ENCODE results near the gene CCDC9B. TPM values are rescaled to one million over a fixed set of nuclear protein-coding genes. Genes with fewer than 3 reads are reported as not detected.
A peak's percentile ranks its signal among the peaks of the same experiment; 100 is the strongest.

Gene CCDC9B
- 169 TPM for total RNA-seq
- long read RNA-seq, full-length matches to known transcripts = 10 of 30 reads
- long read RNA-seq, partial matches to known transcripts = 13 of 30 reads
- long read RNA-seq, other reads (novel, unspliced or antisense) = 7 of 30 reads

DNA sequence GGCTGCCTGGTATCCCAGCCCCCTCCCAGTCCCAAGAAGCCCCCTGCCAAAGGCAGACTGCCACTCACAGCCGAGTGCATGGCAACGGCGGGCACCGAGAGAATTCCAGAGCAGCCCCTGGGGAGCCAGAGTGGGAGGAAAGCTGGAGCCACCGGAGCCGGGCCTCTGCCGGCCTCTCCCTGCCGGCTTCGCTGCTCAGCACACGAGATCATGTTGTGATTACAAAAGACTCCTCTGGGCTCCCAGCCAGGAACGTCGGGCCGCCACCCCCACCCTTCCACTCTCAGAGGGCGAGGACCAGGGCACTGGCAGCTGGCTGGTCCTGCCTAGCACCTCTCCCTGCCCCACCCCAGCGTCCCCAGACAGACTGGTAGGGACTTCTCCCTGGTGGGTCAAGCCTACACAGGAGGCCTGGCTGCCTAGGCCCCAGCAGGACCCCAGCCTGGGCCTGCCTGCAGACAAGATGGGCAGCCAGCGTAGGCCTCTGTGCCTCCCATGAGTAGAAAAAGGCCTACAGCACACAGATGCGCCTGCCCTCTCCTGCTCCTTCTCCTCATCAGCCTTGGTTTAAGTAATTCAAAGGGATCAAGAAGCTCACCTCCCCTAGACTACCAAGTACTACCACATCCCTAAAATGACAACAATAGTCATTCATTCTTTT lies at the start of gene CCDC9B:
Gene CCDC9B (minus strand): TSS at position 200 of the 661 bp plus-strand sequence. CDS start 120 bp downstream, at position 80.
- intact Hi-C loops (cut with micrococcal nuclease) = no loop called here
- DNase-seq = peak; percentile 92
- ATAC-seq = peak; percentile 74

DNA sequence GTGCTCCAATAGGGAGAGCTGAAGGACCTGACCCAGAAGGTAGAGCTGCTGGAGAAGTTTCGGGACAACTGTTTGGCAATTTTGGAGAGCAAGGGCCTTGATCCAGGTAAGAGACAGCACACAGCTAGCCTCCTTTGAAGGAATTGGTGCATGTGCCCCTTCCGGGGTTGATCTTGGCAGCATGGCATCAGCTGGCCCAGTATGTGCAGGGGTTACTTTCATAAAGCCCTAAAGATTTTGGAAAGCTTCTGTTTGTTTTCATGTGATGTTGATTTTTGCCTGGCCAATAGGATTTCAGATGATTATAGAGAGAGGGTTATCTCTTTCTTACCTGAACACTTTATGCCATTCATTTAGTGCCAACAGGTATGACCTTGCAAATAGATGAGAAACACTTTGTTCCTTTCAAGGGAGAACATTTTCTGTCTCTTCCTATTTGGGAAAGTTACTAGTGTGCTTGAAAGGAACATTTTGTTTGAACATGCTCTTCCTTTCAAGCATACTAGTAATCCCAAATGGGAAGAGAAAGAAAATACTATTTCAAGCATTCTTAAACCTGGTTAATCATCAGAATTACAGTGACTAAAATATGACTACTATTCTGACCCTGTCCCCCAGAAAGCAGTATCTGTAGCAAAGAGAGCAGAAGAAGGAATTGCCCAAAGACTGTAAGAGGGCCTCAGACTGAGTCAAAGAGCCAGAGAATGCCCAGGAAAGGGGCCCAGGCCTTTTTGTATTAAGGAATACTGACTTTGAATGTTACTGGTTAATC lies 49.3 kb upstream of the CCDC9B start:
- DNase-seq (no peak), ATAC-seq (no peak)
- intact Hi-C loops (cut with micrococcal nuclease) = no loop called here

DNA sequence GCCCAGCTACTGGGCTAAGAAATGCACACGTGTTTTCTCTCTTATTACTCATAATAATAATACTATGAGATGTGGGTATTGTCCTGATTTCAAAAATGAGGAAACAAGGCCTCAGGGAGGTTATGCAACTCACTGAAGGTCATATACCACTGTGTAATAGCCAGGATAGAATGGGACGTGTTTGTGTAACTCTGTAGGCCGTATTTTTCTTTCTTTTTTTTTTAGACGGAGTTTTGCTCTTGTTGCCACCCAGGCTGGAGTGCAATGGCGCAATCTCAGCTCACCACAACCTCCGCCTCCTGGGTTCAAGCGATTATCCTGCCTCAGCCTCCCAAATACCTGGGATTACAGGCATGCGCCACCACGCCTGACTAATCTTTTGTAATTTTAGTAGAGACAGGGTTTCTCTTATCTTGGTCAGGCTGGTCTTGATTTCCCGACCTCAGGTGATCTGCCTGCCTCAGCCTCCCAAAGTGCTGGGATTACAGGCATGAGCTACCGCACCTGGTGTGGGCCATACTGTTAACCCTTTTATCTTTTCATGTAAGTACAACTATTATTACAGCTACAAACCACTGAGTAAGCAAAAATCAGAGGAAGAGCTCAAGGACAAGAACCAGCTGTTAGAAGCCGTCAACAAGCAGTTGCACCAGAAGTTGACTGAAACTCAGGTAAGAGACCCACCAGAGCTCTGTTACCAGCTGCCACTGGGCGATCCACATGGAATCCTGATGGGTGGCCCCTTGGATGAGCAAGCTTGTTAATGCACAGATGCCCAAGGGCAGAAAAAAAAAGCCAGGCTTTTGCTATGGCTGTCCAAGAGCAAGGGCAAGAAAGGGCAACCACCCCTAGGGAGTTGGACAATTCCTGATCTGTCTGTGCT lies 48.4 kb upstream of the CCDC9B start:
- ATAC-seq = peak; percentile 57
- no peak for DNase-seq
- intact Hi-C loops (cut with micrococcal nuclease) = no loop called here

DNA sequence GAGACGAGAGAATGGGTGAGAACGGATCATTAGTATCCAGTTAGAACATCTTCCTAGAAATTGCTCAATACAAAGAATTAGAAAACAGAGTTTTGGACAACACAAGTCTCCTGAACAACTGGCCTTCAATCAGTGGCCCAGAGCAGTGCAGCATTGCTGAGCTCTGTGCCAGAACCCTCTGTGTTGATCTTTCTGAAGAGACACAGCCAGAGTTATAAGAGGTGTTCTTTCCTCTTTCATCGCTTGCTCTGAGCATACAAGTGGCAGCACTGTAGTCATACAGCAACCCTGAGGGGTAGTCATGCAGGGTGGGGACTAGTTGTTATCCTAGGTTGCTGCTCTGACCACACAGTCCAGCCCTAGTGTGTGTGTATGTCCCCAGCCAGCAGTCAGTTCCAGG lies 45.7 kb upstream of the CCDC9B start:
- DNase-seq (no peak), ATAC-seq (no peak)
- intact Hi-C loops (cut with micrococcal nuclease) = no loop called here

- peak; percentile 93 for DNase-seq
- peak; percentile 97 for ATAC-seq
- intact Hi-C loops (cut with micrococcal nuclease) = no loop called here
These were observed 42.1 kb upstream of the CCDC9B start, which contains the start of gene KNSTRN for GRCh38 chr15:40382580-40383456. Gene KNSTRN, plus strand, starts transcription at chr15:40382721. Its CDS starts 115 bp downstream, at chr15:40382836.

- ATAC-seq (no peak), DNase-seq (no peak)
- intact Hi-C loops (cut with micrococcal nuclease) = no loop called here
These were observed 41.2 kb upstream of the CCDC9B start for GRCh38 chr15:40381818-40382529.

DNA sequence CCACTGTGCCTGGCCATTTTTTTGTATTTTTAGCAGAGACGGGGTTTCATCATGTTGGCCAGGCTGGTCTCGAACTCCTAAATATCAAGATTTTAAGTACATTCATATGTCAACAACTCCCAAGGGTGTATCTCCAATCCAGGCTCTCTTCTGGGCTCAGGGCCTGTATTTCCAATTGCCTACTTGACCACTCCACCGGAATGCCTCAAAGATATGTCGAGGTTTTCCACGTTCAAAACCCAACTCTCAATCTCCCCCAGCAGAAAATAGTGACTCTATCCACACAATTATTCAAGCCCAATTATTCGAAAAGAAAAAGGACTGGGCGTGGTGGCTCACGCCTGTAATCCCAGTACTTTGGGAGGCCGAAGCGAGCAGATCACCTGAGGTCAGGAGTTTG lies 39.9 kb upstream of the CCDC9B start:
- intact Hi-C loops (cut with micrococcal nuclease) = no loop called here
- no peak for ATAC-seq
- DNase-seq = no peak

- ATAC-seq (peak; percentile 71), DNase-seq (peak; percentile 45)
- intact Hi-C loops (cut with micrococcal nuclease) = no loop called here
These were observed 39.1 kb upstream of the CCDC9B start for GRCh38 chr15:40379853-40380252.

DNA sequence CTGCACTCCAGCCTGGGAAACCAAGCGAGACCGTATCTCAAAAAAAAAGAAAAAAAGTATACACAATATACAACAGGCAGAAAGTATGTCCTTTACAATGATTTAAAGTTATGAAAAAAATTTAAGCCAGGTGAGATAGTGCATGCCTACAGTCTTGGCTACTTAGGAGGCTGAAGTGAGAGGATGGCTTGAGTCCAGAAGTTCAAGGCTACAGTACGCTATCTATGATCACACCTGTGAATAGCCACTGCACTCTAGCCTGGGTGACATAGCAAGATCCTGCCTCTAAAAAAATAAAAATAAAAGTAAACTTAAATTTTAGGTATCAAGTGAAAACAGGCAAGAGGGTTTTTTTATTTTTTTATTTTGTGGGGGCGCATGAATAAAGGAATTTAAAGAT lies 38.6 kb upstream of the CCDC9B start:
- intact Hi-C loops (cut with micrococcal nuclease) = no loop called here
- ATAC-seq (no peak), DNase-seq (no peak)

DNA sequence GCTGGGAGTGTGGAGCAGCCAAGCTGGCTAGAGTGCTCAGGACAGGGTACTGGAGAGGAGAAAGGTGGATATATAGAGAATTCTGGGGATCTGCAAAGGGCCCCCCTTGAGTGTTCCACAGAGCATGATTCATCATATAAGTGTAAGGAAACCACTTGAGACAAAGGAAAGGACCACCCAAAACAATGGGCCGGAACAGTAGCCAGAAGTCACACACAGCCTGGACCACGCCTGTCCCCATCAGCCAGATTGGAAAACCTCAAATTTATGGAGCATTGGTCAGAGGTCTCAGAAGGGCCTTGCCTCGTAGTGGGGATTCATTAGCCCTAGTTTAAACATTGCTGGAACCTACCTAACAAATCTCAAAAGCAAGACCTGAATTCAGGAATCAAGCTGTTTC lies 36.9 kb upstream of the CCDC9B start:
- intact Hi-C loops (cut with micrococcal nuclease) = no loop called here
- no peak for ATAC-seq
- no peak for DNase-seq

GRCh38 chr15:40372981-40373380 lies 32.2 kb upstream of the CCDC9B start:
- intact Hi-C loops (cut with micrococcal nuclease) = no loop called here
- ATAC-seq (no peak), DNase-seq (no peak)

DNA sequence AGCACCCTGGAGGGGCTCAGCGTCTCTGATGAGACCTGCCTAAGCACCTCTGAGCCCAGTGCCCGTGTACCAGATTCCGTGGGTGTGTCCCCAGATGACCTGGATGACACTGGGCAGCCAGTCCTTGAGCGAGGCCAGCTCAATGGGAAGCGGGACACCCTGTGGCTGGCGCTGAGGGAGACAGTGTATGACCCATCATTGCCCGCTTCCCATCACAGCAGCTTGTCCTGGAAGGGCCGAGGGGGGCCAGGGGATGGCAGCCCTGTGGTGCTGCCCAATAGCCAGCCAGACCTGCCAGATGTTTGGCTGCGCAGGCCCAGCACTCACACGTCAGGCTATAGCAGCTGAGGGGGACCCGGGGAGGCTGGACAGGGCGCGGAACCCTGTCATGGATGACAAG lies 29.2 kb upstream of the CCDC9B start:
- no peak for DNase-seq
- no peak for ATAC-seq
- intact Hi-C loops (cut with micrococcal nuclease) = no loop called here

DNA sequence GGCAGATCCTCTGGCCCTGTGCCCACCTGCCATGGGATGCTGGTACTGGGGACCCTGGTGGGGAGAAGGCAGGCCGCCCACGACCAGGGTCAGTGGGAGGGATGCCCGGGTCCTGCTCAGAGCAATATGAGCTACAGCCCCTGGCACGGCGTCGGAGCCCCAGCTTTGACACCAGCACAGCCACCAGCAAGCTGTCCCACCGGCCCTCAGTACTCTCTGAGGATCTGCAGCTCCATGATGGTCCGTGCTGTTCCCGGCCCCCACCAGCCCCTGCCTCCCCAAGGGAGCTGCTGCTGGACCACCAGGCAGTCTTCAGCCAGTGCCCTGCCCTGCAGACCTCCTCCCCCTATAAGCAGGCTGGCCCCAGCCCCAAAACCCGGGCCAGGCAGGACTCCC lies 28.7 kb upstream of the CCDC9B start:
- intact Hi-C loops (cut with micrococcal nuclease) = no loop called here
- no peak for DNase-seq
- no peak for ATAC-seq

DNA sequence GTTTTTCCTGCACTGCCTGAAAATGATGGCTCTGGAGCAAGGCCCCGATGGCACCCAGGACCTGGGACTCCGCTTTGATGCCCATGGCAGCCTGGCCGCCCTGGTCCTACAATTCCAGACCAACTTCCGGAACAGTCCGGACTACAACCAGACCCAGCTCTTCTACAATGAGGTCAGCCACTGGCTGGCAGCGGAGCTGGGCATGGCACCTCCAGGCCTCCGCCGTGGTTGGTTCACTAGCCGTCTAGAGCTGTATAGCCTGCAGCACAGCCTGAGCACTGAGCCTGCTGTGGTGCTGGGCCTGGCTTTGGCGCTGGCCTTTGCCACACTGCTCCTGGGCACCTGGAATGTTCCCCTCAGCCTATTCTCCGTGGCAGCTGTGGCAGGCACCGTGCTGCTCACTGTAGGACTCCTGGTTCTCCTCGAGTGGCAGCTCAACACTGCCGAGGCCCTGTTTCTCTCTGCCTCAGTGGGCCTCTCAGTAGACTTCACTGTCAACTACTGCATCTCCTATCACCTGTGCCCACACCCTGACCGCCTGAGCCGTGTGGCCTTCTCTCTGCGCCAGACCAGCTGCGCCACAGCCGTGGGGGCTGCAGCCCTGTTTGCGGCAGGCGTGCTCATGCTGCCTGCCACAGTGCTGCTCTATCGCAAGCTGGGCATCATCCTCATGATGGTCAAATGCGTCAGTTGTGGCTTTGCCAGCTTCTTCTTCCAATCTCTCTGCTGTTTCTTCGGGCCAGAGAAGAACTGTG lies 28.2 kb upstream of the CCDC9B start:
- DNase-seq (no peak), ATAC-seq (no peak)
- intact Hi-C loops (cut with micrococcal nuclease) = no loop called here

DNA sequence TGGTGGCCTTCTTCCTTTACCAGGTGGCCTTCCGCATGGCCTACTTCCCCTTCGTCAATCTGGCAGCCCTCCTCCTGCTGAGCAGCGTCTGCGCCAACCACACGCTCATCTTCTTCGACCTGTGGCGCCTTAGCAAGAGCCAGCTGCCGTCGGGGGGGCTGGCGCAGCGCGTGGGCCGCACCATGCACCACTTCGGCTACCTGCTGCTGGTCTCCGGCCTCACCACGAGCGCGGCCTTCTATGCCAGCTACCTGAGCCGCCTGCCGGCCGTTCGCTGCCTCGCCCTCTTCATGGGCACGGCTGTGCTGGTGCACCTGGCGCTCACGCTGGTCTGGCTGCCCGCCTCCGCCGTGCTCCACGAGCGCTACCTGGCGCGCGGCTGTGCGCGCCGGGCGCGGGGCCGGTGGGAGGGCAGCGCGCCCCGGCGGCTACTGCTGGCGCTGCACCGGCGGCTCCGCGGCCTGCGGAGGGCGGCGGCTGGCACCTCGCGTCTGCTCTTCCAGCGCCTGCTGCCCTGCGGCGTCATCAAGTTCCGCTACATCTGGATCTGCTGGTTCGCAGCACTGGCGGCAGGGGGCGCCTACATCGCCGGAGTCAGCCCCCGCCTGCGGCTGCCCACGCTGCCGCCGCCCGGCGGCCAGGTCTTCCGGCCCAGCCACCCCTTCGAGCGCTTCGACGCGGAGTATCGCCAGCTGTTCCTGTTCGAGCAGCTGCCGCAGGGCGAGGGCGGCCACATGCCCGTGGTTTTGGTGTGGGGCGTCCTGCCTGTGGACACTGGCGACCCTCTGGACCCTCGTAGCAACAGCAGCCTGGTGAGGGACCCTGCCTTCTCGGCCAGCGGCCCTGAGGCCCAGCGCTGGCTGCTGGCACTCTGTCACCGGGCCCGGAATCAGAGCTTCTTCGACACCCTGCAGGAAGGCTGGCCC lies 27.2 kb upstream of the CCDC9B start:
- DNase-seq = peak; percentile 91
- peak; percentile 70 for ATAC-seq
- intact Hi-C loops (cut with micrococcal nuclease) = no loop called here

- ATAC-seq (peak; percentile 1), DNase-seq (no peak)
- intact Hi-C loops (cut with micrococcal nuclease) = no loop called here
These were observed 26.6 kb upstream of the CCDC9B start for GRCh38 chr15:40367371-40367685.
